Measurements from ENCODE around the gene GALNT3. TPM values are rescaled to one million over a fixed set of nuclear protein-coding genes. Genes with fewer than 3 reads are reported as not detected.

GALNT3 gene
- total RNA-seq, 1 experiment from 2014 or later: 18.5 TPM

- Mint-ChIP-seq H3K36me3 (ENCODE audit: insufficient read depth in 1 of 3, low read depth in 3 of 3) (peaks cover 50 to 66% (median 58%) of the 10 kb centered on the region in 3 experiments), H3K4me3 (no peak overlapping the region), H3K27ac (peak overlapping the region; percentile 17 to 49 (median 41); a peak in 5 of 7 replicates), H3K27me3 (ENCODE audit: low read depth) (no peaks in the 10 kb centered on the region), H3K4me1 (peaks cover 28 to 42% of the 10 kb centered on the region in 2 experiments), H3K9me3 (peaks cover 10 to 11% of the 10 kb centered on the region in 2 experiments)
- Histone ChIP-seq H2BK12ac (ENCODE audit: insufficient read length, low read depth, low read length) (no peak overlapping the region), H3K4me1 (ENCODE audit: insufficient read depth, low read length) (peaks cover 15% of the 10 kb centered on the region), H2AFZ (ENCODE audit: low read length) (no peak overlapping the region), H3K79me2 (ENCODE audit: insufficient read depth, low read length) (peaks cover 30% of the 10 kb centered on the region; the same call in 1 of the 2 replicates), H2BK120ac (ENCODE audit: low read depth, low read length, poor library complexity, severe bottlenecking) (no peak overlapping the region), H3K27me3 (ENCODE audit: insufficient read depth, low read length) (no peaks in the 10 kb centered on the region), H3T11ph (ENCODE audit: low read length) (no peak overlapping the region), H3K4ac (ENCODE audit: low read depth, low read length) (no peak overlapping the region), H3K14ac (ENCODE audit: insufficient read depth, low read length) (no peak overlapping the region), H4K91ac (ENCODE audit: insufficient read length, low read depth, low read length) (no peak overlapping the region), H2BK20ac (ENCODE audit: low read depth, low read length, poor library complexity, severe bottlenecking) (no peak overlapping the region), H3K56ac (ENCODE audit: insufficient read length, low read depth, low read length) (no peak overlapping the region), H3K23ac (ENCODE audit: insufficient read length, low read depth, low read length) (no peak overlapping the region), H3K27ac (ENCODE audit: insufficient read length, low read depth, low read length) (no peak overlapping the region), H3K18ac (ENCODE audit: insufficient read length, low read depth, low read length) (no peak overlapping the region), H4K20me1 (ENCODE audit: control insufficient read depth, insufficient read depth, insufficient read length) (no peaks in the 10 kb centered on the region), H3K79me1 (ENCODE audit: insufficient read depth, low read depth, low read length, poor library complexity, severe bottlenecking) (peaks cover 11% of the 10 kb centered on the region), H3K23me2 (ENCODE audit: insufficient read length, low read depth, low read length, poor library complexity, severe bottlenecking) (no peaks in the 10 kb centered on the region), H2AK5ac (ENCODE audit: insufficient read length, low read length) (no peak overlapping the region), H4K5ac (ENCODE audit: insufficient read length, low read depth, low read length) (no peak overlapping the region), H3K4me2 (ENCODE audit: insufficient read depth, insufficient read length, low read length) (no peak overlapping the region), H4K8ac (replicated peaks; ENCODE audit: insufficient read length, low read depth, low read length) (no peak overlapping the region), H3K9me3 (ENCODE audit: control insufficient read depth, low read depth, low read length) (no peaks in the 10 kb centered on the region), H3K9ac (ENCODE audit: extremely low read depth, insufficient read length, low read length) (no peak overlapping the region), H2BK15ac (ENCODE audit: low read depth, low read length) (no peak overlapping the region), H2BK5ac (ENCODE audit: insufficient read length, low read length) (no peak overlapping the region)
- no peak for TF ChIP-seq CTCF (conservative IDR thresholded peaks at IDR 0.05)
- WGBS (ENCODE audit: extremely low coverage, insufficient read length, low lambda C conversion rate): no CpG with 5 or more reads among the region's 2 CpGs
- no peak for DNase-seq
Observed at GRCh38 chr2:165777522-165778186, 16.4 kb downstream of the GALNT3 start.

Measured in H9 (cell line).